Stimulated activated CD4-positive, alpha-beta T cell treated with anti-CD3 and anti-CD28 coated beads, Interleukin-2, amount 100 ng/mL, for 4 hours (primary cell): ENCODE results near the gene CEACAM3.

Experiments
- DNase-seq: peaks from one replicate; pipeline ENCODE4 v3.0.0-alpha.2; 2020; ENCODE audit warnings: low read depth

Gene CEACAM3

GRCh38 chr19:41792513-41793413 is 3.6 kb upstream of the CEACAM3 start:
- peak; percentile 13 for DNase-seq

GRCh38 chr19:41793414-41793727 is 3.0 kb upstream of the CEACAM3 start:
- DNase-seq: no peak

GRCh38 chr19:41795031-41795461 is 1.3 kb upstream of the CEACAM3 start:
- DNase-seq: peak; percentile 57

GRCh38 chr19:41796901-41797300 is 514 bp downstream of the CEACAM3 start:
- DNase-seq: no peak

- DNase-seq: no peak
These were observed 3.1 kb downstream of the CEACAM3 start for GRCh38 chr19:41799444-41800000.

GRCh38 chr19:41801031-41801430 is 4.6 kb downstream of the CEACAM3 start:
- no peak for DNase-seq

GRCh38 chr19:41801792-41802211 is 5.4 kb downstream of the CEACAM3 start:
- DNase-seq: no peak

GRCh38 chr19:41802770-41803169 is 6.4 kb downstream of the CEACAM3 start:
- no peak for DNase-seq

- no peak for DNase-seq
These were observed 7.9 kb downstream of the CEACAM3 start for GRCh38 chr19:41804336-41804735.

GRCh38 chr19:41807176-41807575 is 10.8 kb downstream of the CEACAM3 start:
- no peak for DNase-seq

- no peak for DNase-seq
These were observed 12.5 kb downstream of the CEACAM3 start for GRCh38 chr19:41808663-41809566.

- DNase-seq: no peak
These were observed 13.9 kb downstream of the CEACAM3 start for GRCh38 chr19:41810301-41810700.

- no peak for DNase-seq
These were observed 14.6 kb downstream of the CEACAM3 start for GRCh38 chr19:41811036-41811435.

GRCh38 chr19:41811981-41812380 is 15.6 kb downstream of the CEACAM3 start:
- no peak for DNase-seq

GRCh38 chr19:41813911-41814310 is 17.5 kb downstream of the CEACAM3 start:
- no peak for DNase-seq

GRCh38 chr19:41815301-41815700 is 18.9 kb downstream of the CEACAM3 start:
- no peak for DNase-seq

GRCh38 chr19:41816761-41817160 is 20.4 kb downstream of the CEACAM3 start:
- no peak for DNase-seq

- peak; percentile 18 for DNase-seq
These were observed 24.8 kb downstream of the CEACAM3 start for GRCh38 chr19:41821003-41821735.

GRCh38 chr19:41837981-41838708 is 41.8 kb downstream of the CEACAM3 start:
- no peak for DNase-seq

- no peak for DNase-seq
These were observed 42.8 kb downstream of the CEACAM3 start for GRCh38 chr19:41839211-41839610.

GRCh38 chr19:41843371-41843770 is 47.0 kb downstream of the CEACAM3 start:
- no peak for DNase-seq
